CD4-positive, alpha-beta T cell (primary cell): ENCODE measurements around the gene MPZL3. TPM values are rescaled to one million over a fixed set of nuclear protein-coding genes. Genes with fewer than 3 reads are reported as not detected.

Source experiments
- ATAC-seq: fragments of 200-7000 bp; cut with Tn5 transposase; one replicate; pipeline ENCODE4 v1.10.0; 2022; ENCODE audit warnings: mild to moderate bottlenecking; ENCODE audit not compliant: poor library complexity
- CTCF ChIA-PET: fragments of 350-600 bp; sonication (Branson Sonifier 250); formaldehyde crosslinking; loops from one replicate; lab custom pipeline; 2021; ENCODE audit warnings: antibody characterized with exemption, inconsistent platforms; lab: Charles Lee
- POLR2A ChIA-PET: fragments of 350-600 bp; sonication (Branson Sonifier 250); formaldehyde crosslinking; loops from one replicate; lab custom pipeline; 2021; ENCODE audit warnings: antibody characterized with exemption, inconsistent platforms; lab: Charles Lee
- DNase-seq, 14 experiments: peaks; one replicate each; pipeline ENCODE4 v3.0.0-alpha.2; 2013 to 2020; ENCODE audit warnings: mixed read lengths in 2 of 14
- H3K27ac ChIP-seq, 2 donors: one replicate each; pipeline versions ENCODE4 v1.5.1 to v1.7.0; 2013; ENCODE audit warnings: low read length in 2 of 2, low read depth in 1 of 2, mild to moderate bottlenecking in 1 of 2
- H3K27me3 ChIP-seq, 2 experiments: 1 replicate in 1 of 2; 2 replicates in 1 of 2; pipeline versions ENCODE4 v1.6.1 to v1.7.0; 2013; ENCODE audit warnings: low read length in 2 of 2, control low read depth in 1 of 2, mild to moderate bottlenecking in 1 of 2, moderate library complexity in 1 of 2; ENCODE audit not compliant: insufficient read depth in 2 of 2, control insufficient read depth in 1 of 2
- H3K36me3 ChIP-seq: one replicate; pipeline ENCODE4 v1.6.1; 2013; ENCODE audit warnings: low read length, control low read depth; ENCODE audit not compliant: insufficient read depth
- H3K4me1 ChIP-seq: one replicate; pipeline ENCODE4 v1.6.1; 2013; ENCODE audit warnings: low read length, control low read depth; ENCODE audit not compliant: insufficient read depth
- H3K4me3 ChIP-seq: one replicate; pipeline ENCODE4 v1.5.1; 2013; ENCODE audit warnings: mild to moderate bottlenecking, low read length, moderate library complexity
- H3K9me3 ChIP-seq, 2 experiments: 1 replicate in 1 of 2; 2 replicates in 1 of 2; pipeline versions ENCODE4 v1.6.1 to v1.7.0; 2013; ENCODE audit warnings: low read length in 2 of 2, mild to moderate bottlenecking in 2 of 2, control low read depth in 1 of 2, moderate library complexity in 1 of 2; ENCODE audit not compliant: control insufficient read depth in 1 of 2, insufficient read depth in 1 of 2
- H3K27ac Mint-ChIP-seq: one replicate; pipeline ENCODE4 v1.8.0; 2020; ENCODE audit warnings: mixed read lengths
- H3K27me3 Mint-ChIP-seq: one replicate; pipeline ENCODE4 v1.8.0; 2021; ENCODE audit warnings: mixed read lengths
- H3K36me3 Mint-ChIP-seq: one replicate; pipeline ENCODE4 v1.8.0; 2021; ENCODE audit warnings: low read depth, mixed read lengths
- H3K4me1 Mint-ChIP-seq: one replicate; pipeline ENCODE4 v1.8.0; 2021; ENCODE audit warnings: low read depth, mixed read lengths
- H3K4me3 Mint-ChIP-seq: one replicate; pipeline ENCODE4 v1.8.0; 2020; ENCODE audit warnings: mild to moderate bottlenecking, mixed read lengths
- H3K9me3 Mint-ChIP-seq: one replicate; pipeline ENCODE4 v1.8.0; 2020; ENCODE audit warnings: mixed read lengths
- CTCF ChIP-seq: fragments of 200-600 bp; IDR thresholded peaks from one replicate; pipeline ENCODE4 v1.8.0; 2022; ENCODE audit warnings: antibody characterized with exemption, mild to moderate bottlenecking
- intact Hi-C, 2 experiments: fragments of 100-400 bp; cut with DNase I in 1 of 2; cut with micrococcal nuclease in 1 of 2; formaldehyde crosslinking; loops; one replicate each; pipeline versions ENCODE4 v1.15.1 to v1.9.0; 2023 to 2025; cut with DNase I, micrococcal nuclease
- total RNA-seq, 174 experiments: library from RNA in 2 of 174; stranded (reverse) in 2 of 174; gene quantifications; one replicate each; pipeline ENCODE4 v1.2.3 and lab custom pipeline; 2021 to 2026

The MPZL3 gene
- total RNA-seq, 2 experiments from 2014 or later = 29.0 to 30.2 TPM

GRCh38 chr11:118287006-118287405, 34.8 kb upstream of the MPZL3 start:
- DNase-seq = no peak
- no peaks in the 10 kb centered on the region for H3K9me3 ChIP-seq
- no peak overlapping the region for H3K4me3 Mint-ChIP-seq
- H3K36me3 Mint-ChIP-seq = no peaks in the 10 kb centered on the region
- H3K27ac Mint-ChIP-seq = no peak overlapping the region
- peaks cover 32% of the 10 kb centered on the region for H3K4me1 Mint-ChIP-seq
- ATAC-seq = no peak
- no peak for TF ChIP-seq CTCF
- intact Hi-C loops = no loop called here
- H3K27me3 ChIP-seq = no peaks in the 10 kb centered on the region
- no peak overlapping the region for H3K27ac ChIP-seq
- peaks cover 21% of the 10 kb centered on the region for H3K4me1 ChIP-seq
- H3K27me3 Mint-ChIP-seq = no peaks in the 10 kb centered on the region
- H3K36me3 ChIP-seq = no peaks in the 10 kb centered on the region
- H3K9me3 Mint-ChIP-seq = no peaks in the 10 kb centered on the region
- no peak overlapping the region for H3K4me3 ChIP-seq
- ChIA-PET POLR2A (no interaction called here), CTCF (no interaction called here)

DNA sequence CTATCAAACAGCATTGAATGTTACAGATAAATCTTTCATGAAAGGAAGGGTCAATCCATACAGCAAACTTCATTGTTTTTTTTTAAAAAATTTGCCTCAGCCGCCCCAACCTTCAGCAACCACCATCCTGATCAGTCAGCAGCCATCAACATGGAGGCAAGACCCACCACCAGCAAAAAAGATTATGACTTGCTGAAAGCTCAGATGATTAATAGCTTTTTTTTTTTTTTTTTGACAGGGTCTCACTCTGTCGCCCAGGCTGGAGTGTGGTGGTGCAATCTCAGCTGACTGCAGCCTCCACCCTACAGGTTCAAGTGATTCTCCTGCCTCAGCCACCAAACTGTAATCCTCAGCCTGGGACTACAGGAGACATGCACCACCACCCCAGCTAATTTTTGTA, 34.4 kb upstream of the MPZL3 start:
- Mint-ChIP-seq H3K9me3 (no peaks in the 10 kb centered on the region), H3K36me3 (no peaks in the 10 kb centered on the region), H3K27ac (no peak overlapping the region), H3K4me3 (no peak overlapping the region), H3K27me3 (no peaks in the 10 kb centered on the region), H3K4me1 (peaks cover 34% of the 10 kb centered on the region)
- no peak for TF ChIP-seq CTCF
- no peaks in the 10 kb centered on the region for H3K36me3 ChIP-seq
- no peak for ATAC-seq
- intact Hi-C loops = no loop called here
- H3K4me1 ChIP-seq = peaks cover 21% of the 10 kb centered on the region
- H3K27ac ChIP-seq = no peak overlapping the region
- no peaks in the 10 kb centered on the region for H3K27me3 ChIP-seq
- ChIA-PET CTCF (no interaction called here), POLR2A (no interaction called here)
- no peaks in the 10 kb centered on the region for H3K9me3 ChIP-seq
- no peak for DNase-seq
- no peak overlapping the region for H3K4me3 ChIP-seq

- Histone ChIP-seq H3K36me3 (no peaks in the 10 kb centered on the region), H3K4me3 (no peak overlapping the region), H3K27me3 (no peaks in the 10 kb centered on the region), H3K9me3 (no peaks in the 10 kb centered on the region), H3K4me1 (peaks cover 21% of the 10 kb centered on the region), H3K27ac (no peak overlapping the region)
- peak overlapping the region; percentile 76 for H3K27ac Mint-ChIP-seq
- intact Hi-C loops = no loop called here
- POLR2A ChIA-PET = interaction anchor here (0.8 to 1.6 kb wide), 7 partner anchors 34 to 330 kb away, joined by 3 to 9 read pairs (median 3); partner anchors contain the start of genes JAML and UBE4A
- DNase-seq (no peak), ATAC-seq (no peak)
- no peak for TF ChIP-seq CTCF
- no peaks in the 10 kb centered on the region for H3K9me3 Mint-ChIP-seq
- H3K27me3 Mint-ChIP-seq = no peaks in the 10 kb centered on the region
- H3K36me3 Mint-ChIP-seq = no peaks in the 10 kb centered on the region
- H3K4me1 Mint-ChIP-seq = peaks cover 33% of the 10 kb centered on the region
- CTCF ChIA-PET = interaction anchor here (1.1 kb wide), 1 partner anchor 24 kb away, joined by 3 read pairs; no protein-coding TSS in a partner anchor
- no peak overlapping the region for H3K4me3 Mint-ChIP-seq
Observed at GRCh38 chr11:118283756-118284350, 31.7 kb upstream of the MPZL3 start.
